ENCODE data around the gene SNTG2.

The SNTG2 gene

GRCh38 chr2:1231466-1232063, 280.9 kb downstream of the SNTG2 start:
- no peak for DNase-seq (ENCODE audit: low read depth, low spot score)

GRCh38 chr2:1233281-1233680, 282.6 kb downstream of the SNTG2 start:
- DNase-seq (ENCODE audit: low read depth, low spot score): no peak

GRCh38 chr2:1234731-1235308, 284.2 kb downstream of the SNTG2 start:
- DNase-seq (ENCODE audit: low read depth, low spot score): no peak

GRCh38 chr2:1235806-1236205, 285.2 kb downstream of the SNTG2 start:
- DNase-seq (ENCODE audit: low read depth, low spot score): no peak

GRCh38 chr2:1236606-1237005, 286.0 kb downstream of the SNTG2 start:
- DNase-seq (ENCODE audit: low read depth, low spot score): no peak

GRCh38 chr2:1237783-1238182, 287.1 kb downstream of the SNTG2 start:
- DNase-seq (ENCODE audit: low read depth, low spot score): no peak

GRCh38 chr2:1238598-1239138, 288.0 kb downstream of the SNTG2 start:
- DNase-seq (ENCODE audit: low read depth, low spot score): no peak

GRCh38 chr2:1245193-1245592, 294.5 kb downstream of the SNTG2 start:
- DNase-seq (ENCODE audit: low read depth, low spot score): no peak

- no peak for DNase-seq (ENCODE audit: low read depth, low spot score)
These were observed 295.6 kb downstream of the SNTG2 start for GRCh38 chr2:1246239-1246638.

- no peak for DNase-seq (ENCODE audit: low read depth, low spot score)
These were observed 296.3 kb downstream of the SNTG2 start for GRCh38 chr2:1246991-1247390.

GRCh38 chr2:1248187-1248586, 297.5 kb downstream of the SNTG2 start:
- no peak for DNase-seq (ENCODE audit: low read depth, low spot score)

- no peak for DNase-seq (ENCODE audit: low read depth, low spot score)
These were observed 299.4 kb downstream of the SNTG2 start for GRCh38 chr2:1249897-1250687.

GRCh38 chr2:1251520-1251919, 300.9 kb downstream of the SNTG2 start:
- DNase-seq (ENCODE audit: low read depth, low spot score): no peak

GRCh38 chr2:1253629-1254028, 303.0 kb downstream of the SNTG2 start:
- no peak for DNase-seq (ENCODE audit: low read depth, low spot score)

- DNase-seq (ENCODE audit: low read depth, low spot score): no peak
These were observed 304.2 kb downstream of the SNTG2 start for GRCh38 chr2:1254662-1255343.

- no peak for DNase-seq (ENCODE audit: low read depth, low spot score)
These were observed 306.1 kb downstream of the SNTG2 start for GRCh38 chr2:1256632-1257324.

- DNase-seq (ENCODE audit: low read depth, low spot score): no peak
These were observed 306.7 kb downstream of the SNTG2 start for GRCh38 chr2:1257334-1257733.

- DNase-seq (ENCODE audit: low read depth, low spot score): no peak
These were observed 309.1 kb downstream of the SNTG2 start for GRCh38 chr2:1259746-1260145.

GRCh38 chr2:1262609-1263008, 312.0 kb downstream of the SNTG2 start:
- no peak for DNase-seq (ENCODE audit: low read depth, low spot score)

GRCh38 chr2:1265454-1265853, 314.8 kb downstream of the SNTG2 start:
- DNase-seq (ENCODE audit: low read depth, low spot score): no peak

GRCh38 chr2:1266351-1266750, 315.7 kb downstream of the SNTG2 start:
- DNase-seq (ENCODE audit: low read depth, low spot score): no peak

GRCh38 chr2:1268034-1268433, 317.4 kb downstream of the SNTG2 start:
- no peak for DNase-seq (ENCODE audit: low read depth, low spot score)

All from astrocyte of the hippocampus (primary cell).